GM15510 (cell line): ENCODE data around the gene PAFAH1B1.

ENCODE experiments used
- POLR2A ChIP-seq: IDR thresholded peaks from 3 replicates; pipeline ENCODE4 v1.6.1; 2011; ENCODE audit warnings: borderline replicate concordance; ENCODE audit not compliant: insufficient read length; ENCODE audit errors: extremely low read depth

Gene PAFAH1B1

DNA sequence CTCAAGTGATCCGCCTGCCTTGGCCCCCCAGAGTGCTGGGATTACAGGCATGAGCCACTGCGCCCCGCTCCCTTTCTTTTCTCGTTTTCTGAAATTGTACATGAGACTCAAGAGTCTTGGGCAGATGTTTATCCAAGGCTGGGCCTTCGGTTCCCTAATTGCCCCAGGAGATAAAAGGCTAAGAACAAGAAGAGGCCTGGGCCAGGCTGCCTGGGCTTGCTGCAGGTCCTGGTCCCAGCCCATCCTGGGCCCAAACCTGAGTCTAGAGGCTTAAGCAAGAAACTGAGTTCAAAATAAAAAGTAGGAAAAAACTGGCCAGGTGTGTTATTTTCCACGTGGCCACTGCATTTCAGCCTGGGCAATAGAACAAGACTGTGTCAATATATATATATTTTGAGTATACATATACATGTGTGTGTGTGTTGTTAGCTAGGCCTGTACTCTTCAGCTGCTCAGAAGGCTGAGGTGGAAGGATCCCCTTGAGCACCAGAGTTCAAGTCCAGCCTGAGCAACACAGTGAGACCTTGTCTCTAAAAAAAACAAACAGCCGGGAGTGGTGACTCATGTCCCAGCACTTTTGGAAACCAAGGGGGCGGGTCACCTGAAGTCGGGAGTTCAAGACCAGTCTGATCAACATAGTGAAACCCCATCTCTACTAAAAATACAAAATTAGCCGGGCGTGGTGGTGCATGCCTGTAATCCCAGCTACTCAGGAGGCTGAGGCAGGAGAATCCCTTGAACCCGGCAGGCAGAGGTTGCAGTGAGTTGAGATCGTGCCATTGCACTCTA is 124.9 kb downstream of the PAFAH1B1 start:
- TF ChIP-seq POLR2A, result no peak

DNA sequence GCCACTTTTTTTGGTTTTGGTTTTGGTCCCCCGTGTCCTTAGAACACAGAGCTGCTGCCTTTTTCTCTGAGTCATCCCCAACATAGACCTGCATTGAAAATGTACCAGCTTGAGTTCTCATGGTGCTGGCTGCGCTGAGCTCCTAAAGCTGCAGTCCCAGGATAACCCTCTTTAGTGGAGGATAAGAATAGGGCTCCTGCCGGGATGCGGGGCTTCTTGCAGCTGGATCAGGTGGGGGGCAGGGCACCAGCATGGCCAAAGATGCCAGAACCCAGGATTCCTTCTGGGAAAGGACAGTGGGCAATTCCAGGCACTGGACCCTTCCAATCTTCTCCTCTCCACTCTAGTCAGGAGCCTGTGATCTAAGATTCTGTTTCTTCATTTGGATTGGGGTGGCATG is 126.4 kb downstream of the PAFAH1B1 start:
- no peak for TF ChIP-seq POLR2A

GRCh38 chr17:2721603-2722002 is 128.1 kb downstream of the PAFAH1B1 start:
- no peak for TF ChIP-seq POLR2A

DNA sequence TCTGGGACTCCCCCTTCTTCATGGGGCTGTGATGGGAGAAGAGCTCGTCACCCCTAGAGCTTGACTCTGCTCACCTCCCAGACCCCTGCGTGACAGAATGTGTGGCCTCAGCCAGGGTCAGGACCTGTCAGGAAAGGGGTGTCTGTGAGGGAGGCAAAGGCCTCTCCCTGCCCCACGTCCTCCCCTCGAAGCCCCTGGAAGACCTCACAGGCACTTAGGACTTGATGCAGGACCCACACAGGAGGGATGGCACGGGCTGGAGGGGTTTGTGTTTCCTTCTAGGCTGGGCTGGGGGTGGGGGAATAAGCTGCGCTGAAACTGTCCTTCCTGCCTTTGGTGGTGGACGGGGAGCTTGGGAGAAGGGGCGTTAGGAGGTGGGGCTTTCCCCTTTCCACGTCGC is 129.2 kb downstream of the PAFAH1B1 start:
- no peak for TF ChIP-seq POLR2A

DNA sequence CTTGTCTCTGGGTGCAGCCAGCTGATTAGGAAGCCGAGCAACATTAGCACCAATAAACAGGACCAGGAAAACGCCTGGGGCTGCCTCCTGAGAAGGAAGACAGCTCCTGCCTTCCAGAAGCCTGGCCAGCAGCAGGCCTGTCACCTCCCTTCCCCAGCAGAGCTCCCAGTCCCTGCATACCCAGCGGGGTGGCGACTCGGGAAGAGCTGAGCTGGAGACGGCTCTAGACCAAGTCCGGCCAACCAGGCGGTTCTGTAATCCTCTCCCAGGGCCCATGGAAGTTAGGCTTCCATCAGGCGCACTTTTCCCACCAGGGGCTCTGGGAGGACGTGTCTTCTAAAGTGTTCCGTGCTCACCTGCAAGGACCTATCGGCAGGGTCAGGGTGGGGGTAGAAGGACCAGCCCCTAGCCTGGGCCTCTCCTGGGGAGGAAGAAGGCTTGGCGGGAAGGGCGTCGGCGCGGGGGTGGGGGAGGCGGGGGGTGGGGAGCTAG is 130.1 kb downstream of the PAFAH1B1 start:
- TF ChIP-seq POLR2A, result no peak

- TF ChIP-seq POLR2A, result no peak
These were observed 130.7 kb downstream of the PAFAH1B1 start for GRCh38 chr17:2723997-2724783.

GRCh38 chr17:2724784-2725164 is 131.3 kb downstream of the PAFAH1B1 start:
- TF ChIP-seq POLR2A, result no peak

- no peak for TF ChIP-seq POLR2A
These were observed 137.4 kb downstream of the PAFAH1B1 start for GRCh38 chr17:2730764-2731353.

GRCh38 chr17:2731807-2732206 is 138.4 kb downstream of the PAFAH1B1 start:
- TF ChIP-seq POLR2A, result no peak

DNA sequence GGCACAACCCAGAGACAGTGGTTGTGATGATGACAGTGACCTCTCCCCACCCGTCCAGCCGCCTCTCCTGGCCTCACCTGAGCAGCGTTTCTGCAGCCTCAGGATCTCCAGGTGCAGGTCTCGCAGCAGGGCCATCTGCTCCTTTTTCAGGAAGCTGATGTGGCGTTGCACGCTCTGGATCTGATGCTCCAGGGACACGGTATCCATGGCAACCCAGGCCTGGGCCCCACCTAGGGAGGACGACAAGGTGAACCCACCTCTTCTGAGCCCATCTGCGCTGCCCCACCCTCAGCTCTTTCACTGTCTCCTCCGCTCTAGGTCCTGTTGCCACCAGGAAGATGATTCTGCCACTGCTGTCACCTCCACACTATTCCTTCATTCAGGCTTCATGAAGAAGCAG is 141.5 kb downstream of the PAFAH1B1 start:
- TF ChIP-seq POLR2A, result no peak
